ENCODE data around the gene CRYBA1.

GRCh38 chr17:29253037-29253436 lies 6.4 kb downstream of the CRYBA1 start:
- TF ChIP-seq CTCF (IDR thresholded peaks at IDR 0.05; ENCODE audit: low read depth, low read length) (no peak), EZH2phosphoT487 (IDR thresholded peaks at IDR 0.05; ENCODE audit: low read depth) (no peak)

All from OCI-LY3 (cell line).